Frontal cortex (tissue), 4 donors: ENCODE results near the gene CELF2. TPM values are rescaled to one million over a fixed set of nuclear protein-coding genes. Genes with fewer than 3 reads are reported as not detected.
"Not testable (repeated sequence)": the region's sequence is repeated elsewhere in the genome, so short reads cannot be mapped to it uniquely, and the experiment has no call there.

Source experiments
- DNase-seq, 2 donors: peaks; one replicate each; pipeline ENCODE4 v3.0.0; 2012; ENCODE audit warnings: low spot score in 2 of 2
- FAIRE-seq: peaks from 2 replicates; lab custom pipeline; 2012; peaks lifted over from hg19 to GRCh38; lab: Jason Lieb, UNC
- total RNA-seq: library from RNA; depleted of rRNA; stranded (reverse); fragments of >200 nt; gene quantifications from one replicate; pipeline ENCODE4 v1.2.3, GENCODE V29; 2014
- donor health status: control.
- donor health status: control.
- donor health status: control.

Gene CELF2
- total RNA-seq, 1 donor from 2014 or later: 129 TPM

DNA sequence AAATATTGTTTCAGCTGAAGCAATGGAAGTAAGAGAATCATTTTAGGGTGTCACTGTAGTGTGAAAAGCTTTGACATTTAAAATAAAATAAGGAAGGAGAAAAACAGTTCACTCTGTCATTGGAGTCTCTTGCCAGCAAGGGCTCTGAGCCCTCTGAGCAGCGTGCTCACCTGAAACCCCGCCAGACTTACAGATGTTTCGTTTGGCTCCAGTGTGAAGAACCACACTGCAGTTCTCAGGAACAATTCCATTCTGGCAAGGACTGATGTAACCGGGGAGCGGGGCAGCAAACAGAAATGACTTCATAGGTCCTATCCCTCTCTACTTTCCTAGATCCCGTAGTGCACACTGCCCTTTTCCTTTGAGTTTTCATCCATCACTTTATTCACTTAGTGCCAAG is 164.3 kb downstream of the CELF2 start:
- FAIRE-seq (no peak), DNase-seq (no peak)

DNA sequence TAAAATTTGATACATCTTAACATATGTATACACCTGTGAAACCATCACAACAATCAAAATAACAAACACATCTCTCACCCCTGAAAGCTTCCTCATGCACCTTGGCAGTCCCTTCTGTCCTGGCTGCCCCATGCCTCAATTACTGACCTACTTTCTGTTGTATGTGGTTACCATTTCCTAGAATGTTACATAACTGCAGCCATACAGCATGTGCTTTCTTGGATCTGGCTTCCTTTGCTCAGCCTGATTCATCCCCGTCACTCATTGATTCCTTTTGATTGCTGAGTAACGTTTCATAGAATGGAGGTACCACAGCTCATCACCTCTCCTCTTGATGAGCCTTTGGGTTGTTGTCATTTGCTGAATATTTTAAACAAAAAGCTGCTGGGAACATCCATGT is 165.3 kb downstream of the CELF2 start:
- FAIRE-seq (no peak), DNase-seq (no peak)

DNA sequence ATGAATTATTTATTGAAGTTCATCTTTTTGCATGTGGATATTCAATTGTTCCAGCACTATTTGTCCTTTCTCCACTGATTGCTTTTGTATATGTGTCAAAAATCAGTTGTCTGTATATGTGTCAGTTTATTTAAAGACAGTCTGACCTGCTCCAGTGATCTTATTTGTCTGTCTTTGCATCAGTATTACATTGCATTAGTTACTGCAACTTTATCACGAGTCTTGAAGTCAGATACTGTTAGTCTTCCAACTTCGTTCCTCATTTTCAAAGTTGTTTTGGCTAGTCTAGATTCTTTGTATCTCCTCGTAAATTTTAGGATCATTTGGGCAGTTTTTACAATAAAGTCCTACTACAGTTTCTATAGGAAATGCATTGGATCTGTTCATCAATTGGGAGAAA is 166.4 kb downstream of the CELF2 start:
- no peak for DNase-seq
- FAIRE-seq: no peak

DNA sequence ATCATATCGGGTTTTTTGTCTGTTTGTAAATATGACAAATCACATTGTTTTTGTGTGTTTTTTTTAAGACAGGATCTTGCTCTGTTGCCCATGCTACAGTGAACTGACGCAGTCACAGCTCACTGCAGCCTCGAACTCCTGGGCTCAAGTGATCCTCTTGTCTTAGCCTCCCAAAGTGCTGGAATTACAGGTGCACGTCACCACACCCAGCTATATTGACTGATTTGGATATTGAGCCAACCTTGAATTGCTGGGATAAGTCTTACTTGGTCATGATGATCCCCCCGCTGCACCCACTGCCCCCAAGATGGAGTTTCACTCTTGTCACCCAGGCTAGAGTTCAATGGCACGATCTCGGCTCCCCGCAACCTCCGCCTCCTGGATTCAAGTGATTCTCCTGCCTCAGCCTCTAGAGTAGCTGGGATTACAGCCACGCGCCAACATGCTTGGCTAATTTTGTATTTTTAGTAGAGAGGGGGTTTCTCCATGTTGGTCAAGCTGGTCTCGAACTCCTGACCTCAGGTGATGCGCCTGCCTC is 167.5 kb downstream of the CELF2 start:
- not testable (repeated sequence) for DNase-seq, FAIRE-seq

DNA sequence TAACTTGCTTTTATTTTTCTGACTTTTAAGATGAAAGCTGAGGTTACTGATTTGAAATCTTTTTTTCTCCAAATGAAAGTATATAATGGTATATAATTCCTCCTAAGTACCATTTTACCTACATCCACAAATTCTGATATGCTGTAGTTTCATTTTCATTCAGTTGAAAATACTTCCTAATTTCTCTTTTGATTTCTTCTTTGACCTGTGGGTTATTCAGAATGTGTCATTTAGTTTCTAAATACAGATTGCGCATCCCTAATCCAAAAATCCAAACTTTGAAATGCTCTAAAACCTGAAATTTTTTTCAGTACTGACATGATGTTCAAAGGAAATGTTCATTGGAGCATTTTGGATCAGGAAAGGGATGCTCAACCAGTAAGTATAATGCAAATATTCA is 168.7 kb downstream of the CELF2 start:
- no peak for DNase-seq
- FAIRE-seq: no peak

DNA sequence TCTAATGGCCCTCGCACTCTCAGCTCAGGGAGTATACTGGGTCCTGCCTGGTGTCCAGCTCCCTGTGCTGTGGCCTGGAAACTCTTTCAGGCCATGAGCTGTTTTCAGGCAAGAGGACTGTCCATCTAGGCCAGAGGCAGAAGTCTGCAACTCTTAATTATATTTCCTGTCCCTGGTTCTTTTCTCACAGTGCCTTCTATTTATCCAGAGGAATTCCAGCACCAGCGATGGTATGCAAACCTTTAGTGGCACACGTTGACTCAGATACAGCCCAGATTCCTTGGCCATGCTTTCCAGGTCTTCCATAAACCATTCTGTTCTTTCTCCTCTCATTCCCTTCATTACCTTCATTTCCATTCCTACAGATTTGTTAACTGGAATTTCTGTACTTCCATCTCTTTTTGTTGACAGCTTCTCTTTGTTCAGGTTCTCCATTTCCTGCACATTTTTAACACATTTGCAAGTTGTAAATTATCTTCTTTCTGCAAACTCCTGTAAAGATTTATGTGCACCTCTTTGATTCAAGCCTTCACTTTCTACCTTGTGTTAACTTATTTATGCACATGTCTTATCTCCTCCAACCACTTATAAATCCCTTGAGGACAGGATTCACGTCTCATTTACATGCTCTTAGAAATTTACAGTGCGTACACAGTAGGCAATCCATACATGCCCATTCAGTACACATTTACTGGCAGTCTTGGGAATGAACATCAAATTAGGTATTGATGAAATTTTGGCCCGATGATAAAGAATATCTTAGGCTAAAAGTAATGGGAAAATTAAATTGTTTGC is 172.1 kb downstream of the CELF2 start:
- DNase-seq (no peak), FAIRE-seq (no peak)

DNA sequence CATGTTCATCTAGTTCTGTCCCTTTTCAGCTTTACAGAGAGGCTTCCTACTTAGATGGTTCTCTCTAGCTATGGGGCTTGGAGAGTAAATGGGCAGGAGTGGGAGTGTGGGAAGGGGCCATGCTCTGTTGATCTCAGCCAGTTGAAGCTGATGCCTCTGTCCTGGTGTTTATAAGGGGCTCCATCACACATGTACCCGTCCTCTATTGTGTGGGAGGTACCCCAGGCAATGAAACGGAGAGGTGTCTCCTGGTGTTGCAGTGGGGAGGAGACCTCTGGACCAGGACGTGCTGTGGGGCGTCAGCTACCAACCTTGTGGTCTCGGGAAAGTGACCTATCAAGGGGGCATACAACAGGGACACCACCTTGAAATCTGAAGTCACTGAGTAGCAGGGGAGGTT is 173.5 kb downstream of the CELF2 start:
- FAIRE-seq (no peak), DNase-seq (no peak)

DNA sequence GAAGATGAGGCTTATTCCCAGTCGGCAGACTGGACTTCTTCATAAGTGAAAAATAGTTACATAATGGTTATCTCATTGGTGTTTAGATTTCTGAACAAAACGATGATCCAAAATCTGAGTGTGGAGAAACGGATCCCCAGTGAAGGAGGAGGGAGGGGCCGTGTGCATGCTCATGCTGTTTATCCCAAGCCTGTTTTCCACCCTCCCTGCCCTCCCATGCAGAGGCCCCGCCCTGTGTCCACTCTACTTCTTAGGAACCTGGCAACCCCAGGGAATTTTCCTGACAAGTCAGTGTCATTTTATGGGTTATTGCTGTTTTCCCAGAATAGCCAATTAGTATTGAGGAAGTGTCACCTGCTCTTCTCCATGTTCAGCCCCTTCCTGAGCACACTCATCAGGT is 174.0 kb downstream of the CELF2 start:
- DNase-seq: no peak
- no peak for FAIRE-seq

DNA sequence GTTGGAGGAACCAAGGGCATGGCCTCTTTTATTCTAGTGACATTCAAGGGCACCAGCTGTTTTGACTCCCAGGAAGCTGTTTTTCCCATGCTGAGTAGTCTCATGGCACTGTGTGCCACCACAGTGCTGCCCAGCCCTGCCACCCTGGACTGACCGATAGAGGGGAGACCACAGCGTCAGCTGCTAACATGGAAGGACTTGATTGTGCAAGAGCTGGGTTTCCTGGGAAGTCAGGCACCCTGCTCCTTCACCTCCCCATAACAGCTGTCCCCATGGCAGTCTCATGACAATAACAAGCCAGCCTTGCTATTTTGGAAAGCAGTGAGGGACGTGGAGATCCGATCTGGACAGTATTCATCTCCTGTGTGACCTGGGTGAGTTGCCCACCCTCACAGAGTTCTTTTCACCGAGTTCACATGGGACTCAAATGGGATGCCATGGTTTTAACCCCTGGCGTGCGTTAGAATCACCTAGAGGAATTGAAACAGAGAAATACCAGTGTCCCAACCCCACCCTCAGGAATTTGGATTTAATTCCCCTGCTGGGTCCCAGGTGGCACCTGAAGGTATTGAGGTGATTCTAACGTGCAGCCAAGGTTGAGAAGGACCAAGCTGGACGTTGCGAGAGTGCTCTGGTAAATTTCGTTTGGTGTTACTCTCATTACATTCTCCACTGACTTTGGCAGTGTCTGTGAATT is 174.8 kb downstream of the CELF2 start:
- DNase-seq (no peak), FAIRE-seq (no peak)

DNA sequence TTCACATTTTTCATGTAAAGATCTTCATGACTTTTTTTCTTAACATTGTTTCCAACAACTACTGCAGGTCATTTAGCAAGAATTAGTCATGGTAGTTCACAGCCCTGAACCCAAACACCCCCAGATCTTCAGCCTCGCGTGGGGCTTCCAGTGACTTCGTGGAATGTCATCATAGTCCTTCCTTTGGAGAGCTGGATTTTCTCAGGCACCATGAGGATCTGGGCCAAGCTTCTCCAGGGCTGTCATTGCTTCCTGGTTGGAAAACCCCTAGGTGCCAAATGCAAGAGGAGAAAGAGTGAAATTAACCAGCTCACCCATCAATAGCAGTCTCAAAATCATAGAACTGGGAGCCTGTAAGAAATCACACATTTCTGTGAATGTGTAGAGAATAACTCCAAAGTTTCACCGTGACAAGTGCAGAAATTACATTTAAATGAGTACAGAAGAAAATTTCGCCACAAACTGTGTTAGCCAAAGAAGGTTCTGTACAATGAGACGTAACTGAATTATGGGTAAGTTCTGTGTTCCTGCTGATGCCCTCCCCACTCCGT is 175.4 kb downstream of the CELF2 start:
- no peak for FAIRE-seq
- DNase-seq: no peak

DNA sequence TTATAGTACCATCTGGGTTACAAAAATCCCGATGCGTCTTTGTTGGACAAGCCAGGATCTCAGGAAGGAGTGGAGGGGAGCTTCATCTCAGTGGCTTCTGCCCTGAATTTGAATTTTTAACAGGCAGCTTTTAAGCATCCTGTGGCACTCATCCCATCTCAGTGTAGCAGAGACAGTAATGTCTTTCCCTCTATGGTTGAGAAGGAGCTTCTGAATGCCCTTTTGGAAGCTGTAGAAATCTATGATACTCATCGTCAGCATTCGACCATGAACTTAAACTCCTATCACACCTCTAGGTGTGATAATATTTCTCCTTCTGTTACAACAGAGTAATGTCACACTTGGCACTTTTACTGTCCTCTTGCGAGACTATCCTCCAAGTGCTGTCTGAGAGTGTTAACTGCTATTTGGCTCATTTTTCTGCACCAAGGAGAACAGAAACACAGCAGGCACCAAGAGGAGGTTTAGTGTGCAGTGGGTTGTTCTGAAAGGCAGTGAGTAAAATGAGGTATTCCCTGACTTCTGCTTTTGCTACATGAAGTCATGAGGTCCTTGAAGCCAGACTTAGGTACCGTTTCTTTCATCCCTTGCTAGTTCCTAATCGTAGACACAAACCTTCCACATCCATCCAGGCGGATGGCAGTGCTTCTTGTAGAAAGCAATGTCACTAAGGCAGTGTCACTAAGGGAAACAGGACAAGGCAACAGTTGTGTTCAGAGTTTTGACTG is 177.4 kb downstream of the CELF2 start:
- DNase-seq (no peak), FAIRE-seq (no peak)

DNA sequence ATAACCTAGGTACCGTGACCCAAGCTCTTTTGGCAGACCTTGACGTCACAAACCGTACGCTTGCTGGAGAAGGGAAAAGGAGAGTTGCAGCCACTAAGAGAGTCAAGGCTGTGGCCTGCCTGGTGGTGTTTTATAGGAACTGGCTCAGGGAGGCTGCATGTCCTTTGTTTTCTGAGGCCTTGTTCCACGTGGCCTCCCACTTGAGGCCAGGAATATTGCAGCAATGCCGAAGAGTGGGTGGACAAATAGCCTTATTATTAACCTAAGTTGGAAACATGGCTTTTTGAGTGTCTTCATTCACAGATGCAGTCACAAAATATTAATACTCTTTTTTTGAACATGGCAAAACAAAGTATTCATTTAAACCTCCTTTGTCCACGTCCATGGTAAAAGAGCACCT is 178.0 kb downstream of the CELF2 start:
- DNase-seq (no peak), FAIRE-seq (no peak)

DNA sequence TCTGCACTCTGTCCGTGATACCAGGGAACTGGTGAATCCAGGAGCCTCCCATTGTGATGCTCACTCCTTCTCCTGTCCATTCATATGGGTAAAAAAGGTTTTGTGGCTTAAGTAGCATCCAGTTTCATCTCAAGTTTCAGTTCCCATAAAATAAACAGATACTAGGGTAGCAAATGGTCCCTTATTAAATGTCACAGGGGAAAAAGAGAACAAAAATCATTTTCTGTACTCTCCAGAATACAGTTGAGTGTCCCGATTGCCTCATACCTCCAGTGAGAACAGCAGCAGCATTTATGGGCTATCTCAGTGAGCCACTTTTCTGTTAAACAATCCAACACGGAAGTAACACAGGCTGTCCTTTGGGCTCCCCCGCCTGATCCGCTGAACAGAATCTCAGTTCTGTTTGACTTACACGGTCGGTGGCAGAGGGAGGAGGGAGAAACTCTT is 179.6 kb downstream of the CELF2 start:
- no peak for FAIRE-seq
- no peak for DNase-seq

DNA sequence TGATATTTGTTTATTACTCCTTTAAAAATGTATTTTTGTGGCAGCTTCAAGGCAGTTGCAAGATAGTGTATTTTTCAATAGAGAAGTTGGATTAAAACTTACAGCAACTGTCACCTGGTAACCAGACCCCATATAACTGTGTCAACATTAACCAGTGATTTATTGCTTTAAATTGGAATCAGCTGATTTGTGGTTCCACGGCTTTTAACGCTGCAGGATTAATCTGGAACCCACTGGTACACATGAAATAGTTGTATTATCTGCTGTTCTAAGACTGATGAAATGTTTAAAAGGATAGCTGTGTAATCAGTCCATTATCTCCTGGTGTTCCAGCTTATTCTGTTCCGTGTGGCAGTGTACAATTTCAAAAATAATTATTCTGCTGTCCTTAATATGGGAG is 180.2 kb downstream of the CELF2 start:
- FAIRE-seq (no peak), DNase-seq (no peak)

DNA sequence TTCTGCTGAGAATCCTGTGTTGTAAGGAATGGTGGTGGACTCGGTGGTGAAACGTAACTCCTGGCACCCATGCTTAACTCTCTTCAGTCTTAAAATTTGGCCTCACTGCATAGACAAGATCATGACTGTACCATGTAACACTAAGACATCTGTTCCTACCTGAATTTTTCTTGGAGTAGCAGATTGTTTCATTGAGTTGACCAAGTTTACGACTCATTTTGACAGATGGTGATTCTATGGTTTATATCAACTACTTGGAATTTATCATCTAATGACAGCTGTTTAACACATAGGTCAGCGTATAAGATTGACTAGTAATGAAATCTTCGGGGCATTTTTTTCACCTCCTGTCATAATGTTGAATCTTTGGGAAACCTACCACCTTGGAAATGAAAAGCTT is 184.2 kb downstream of the CELF2 start:
- FAIRE-seq (no peak), DNase-seq (no peak)

DNA sequence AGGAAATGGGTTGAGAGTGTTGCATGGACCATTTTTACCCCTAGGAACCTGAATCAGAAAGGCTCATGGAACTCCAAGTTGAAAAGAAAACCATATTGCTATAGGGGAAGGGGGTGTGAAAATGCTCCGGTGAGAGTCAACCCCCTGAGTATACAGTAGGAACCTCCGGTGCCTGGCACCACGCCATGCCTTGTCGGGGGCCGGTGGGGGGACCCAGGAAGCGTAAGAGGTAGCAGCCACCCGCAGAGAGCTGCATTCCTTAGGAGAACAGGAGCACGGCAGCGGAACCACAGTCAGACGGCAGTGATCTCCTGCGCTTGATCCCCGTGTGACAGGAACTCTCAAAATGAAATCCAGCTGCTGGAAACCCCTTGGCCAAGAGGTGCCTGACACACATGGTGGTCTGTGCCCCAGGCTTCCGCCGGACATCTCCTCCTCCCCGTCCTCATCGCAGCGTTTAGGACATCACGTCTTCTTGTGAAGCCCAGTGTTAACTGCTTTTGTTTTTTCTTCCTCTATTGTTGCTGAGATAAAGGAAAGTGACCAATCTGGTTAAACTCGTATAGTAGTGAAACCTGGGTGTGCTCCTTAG is 186.8 kb downstream of the CELF2 start:
- no peak for DNase-seq

DNA sequence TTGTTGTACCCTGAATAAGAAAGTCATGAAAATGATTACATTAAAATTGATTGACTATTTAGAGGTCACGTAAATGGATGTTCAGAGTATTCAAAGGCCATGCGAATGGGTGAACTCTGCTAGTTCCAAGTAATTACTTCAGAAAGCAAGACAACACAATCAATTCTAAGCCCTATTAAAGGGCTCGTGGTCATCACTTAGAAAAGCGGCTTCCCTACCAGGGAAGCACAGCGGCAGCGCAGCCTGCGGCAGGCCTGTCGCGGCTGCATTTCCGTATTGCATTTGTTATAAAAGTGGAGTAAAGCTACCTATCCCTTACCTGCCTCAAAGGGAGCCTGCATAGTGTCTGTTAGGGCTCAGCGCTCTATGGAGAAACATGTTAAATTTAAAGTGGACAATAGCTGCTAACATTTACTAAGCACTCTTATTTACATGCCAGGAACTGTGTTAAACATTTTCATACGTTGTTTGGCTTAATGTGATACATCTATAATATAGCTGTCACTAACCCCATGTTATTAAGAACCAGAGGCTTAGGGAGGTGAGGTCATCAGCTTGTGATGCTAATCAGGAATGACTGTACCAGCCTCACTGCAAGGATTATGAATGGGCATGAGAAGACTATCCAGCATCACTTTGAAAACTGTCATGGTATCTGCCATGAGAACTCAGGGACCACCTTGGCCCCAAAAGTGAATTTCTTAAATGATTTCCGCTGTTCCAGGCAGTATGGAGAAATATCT is 187.5 kb downstream of the CELF2 start:
- DNase-seq (no peak), FAIRE-seq (no peak)

More for the DNA sequence above, 186.8 kb downstream of the CELF2 start:
- FAIRE-seq: no peak

DNA sequence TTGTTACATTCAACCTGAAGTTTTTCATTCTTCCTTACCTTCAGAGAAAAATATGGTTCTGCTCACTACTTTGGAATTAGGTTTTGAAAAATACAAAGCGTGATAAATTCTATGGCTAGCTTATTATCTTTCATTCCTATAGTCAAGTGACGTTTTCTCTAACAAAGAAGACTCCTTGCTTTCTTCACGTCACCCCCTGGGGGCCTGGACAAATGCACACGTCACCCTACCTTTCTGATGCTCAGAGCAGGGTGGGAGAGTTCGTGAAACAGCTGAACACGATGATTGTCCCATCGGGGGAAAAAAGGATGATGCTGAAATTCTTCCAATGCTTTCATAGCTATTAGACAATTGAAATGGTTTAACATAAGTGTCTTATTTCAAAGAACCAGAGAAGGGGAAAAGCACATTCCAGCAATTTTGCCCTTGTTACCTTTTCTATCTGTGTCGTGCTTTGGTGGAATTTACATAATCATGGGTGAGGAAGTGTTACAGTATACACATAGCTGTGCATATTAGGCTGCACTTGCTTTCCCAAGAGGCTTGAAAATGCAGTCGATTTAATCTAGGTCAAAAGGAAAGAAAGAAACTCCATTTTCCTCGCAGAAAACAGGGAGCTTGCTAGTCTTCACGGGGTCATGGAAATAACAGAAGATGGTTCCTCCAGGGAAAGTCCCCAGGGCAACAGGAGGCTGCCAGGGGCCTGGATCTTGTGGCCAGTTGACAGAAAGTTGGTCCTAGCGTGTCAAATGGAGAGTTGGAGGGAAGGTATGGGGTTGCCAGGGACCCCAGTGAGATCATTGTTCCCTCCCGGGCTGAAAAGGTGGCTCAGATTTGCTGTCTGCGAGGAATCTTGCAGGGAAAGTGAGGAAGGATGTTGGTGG is 189.2 kb downstream of the CELF2 start:
- FAIRE-seq: no peak
- no peak for DNase-seq

DNA sequence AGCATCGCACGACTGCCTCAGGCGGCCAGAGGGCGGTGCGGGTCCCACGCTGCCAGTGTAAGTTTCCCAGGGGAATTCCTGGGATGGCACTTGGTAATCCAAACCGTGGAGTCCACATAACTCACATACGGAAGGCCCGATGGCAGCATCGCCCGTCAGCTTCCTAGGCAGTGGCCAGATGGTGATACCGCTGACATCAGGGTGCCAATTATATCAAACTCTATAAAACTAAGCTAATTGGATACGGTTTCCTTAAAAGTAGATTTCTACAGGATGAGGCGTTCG is 189.8 kb downstream of the CELF2 start:
- FAIRE-seq (no peak), DNase-seq (no peak)
